ENCODE measurements around the gene SPAG17. TPM values are rescaled to one million over a fixed set of nuclear protein-coding genes. Genes with fewer than 3 reads are reported as not detected.

The SPAG17 gene
- total RNA-seq, 1 experiment from 2014 or later = not detected

GRCh38 chr1:118097622-118098348 is 87.2 kb downstream of the SPAG17 start:
- no TSS peak for BruUV-seq (replicated peaks)
- ChIA-PET CTCF (no interaction called here), POLR2A (ENCODE audit: unreplicated experiment) (no interaction called here)
- no peak overlapping the region for H3K4me3 ChIP-seq (ENCODE audit: low read length)
- no peaks in the 10 kb centered on the region for H3K79me2 ChIP-seq (ENCODE audit: low read length)
- H3K4me2 ChIP-seq (ENCODE audit: low read length) = no peak overlapping the region
- DNase-seq = no peak
- no peak for TF ChIP-seq CTCF (conservative IDR thresholded peaks at IDR 0.05; ENCODE audit: low read depth, low read length)
- no peak for TF ChIP-seq EZH2 (IDR thresholded peaks at IDR 0.05; ENCODE audit: low read length, unreplicated experiment)
- no peak for TF ChIP-seq EZH2phosphoT487 (IDR thresholded peaks at IDR 0.05; ENCODE audit: borderline replicate concordance, low read length)
- H3K36me3 ChIP-seq (ENCODE audit: low read depth, low read length) = no peaks in the 10 kb centered on the region
- intact Hi-C loops (cut with micrococcal nuclease) = no loop called here
- H3K9me2 ChIP-seq (replicated peaks; ENCODE audit: low read length) = no peaks in the 10 kb centered on the region
- H2AFZ ChIP-seq (ENCODE audit: low read length) = no peak overlapping the region
- H3F3A ChIP-seq (ENCODE audit: low read length, unreplicated experiment) = no peaks in the 10 kb centered on the region
- peaks cover 34% of the 10 kb centered on the region for H3K4me1 ChIP-seq (ENCODE audit: insufficient read depth, low read length)
- H4K20me1 ChIP-seq (ENCODE audit: low read length) = no peaks in the 10 kb centered on the region
- no peaks in the 10 kb centered on the region for H3K27me3 ChIP-seq (ENCODE audit: low read length)
- H3K9me3 ChIP-seq (ENCODE audit: low read length) = no peaks in the 10 kb centered on the region
- H3K27ac ChIP-seq (ENCODE audit: low read length) = no peak overlapping the region
- no peak for ATAC-seq
- H3K9ac ChIP-seq (ENCODE audit: low read length) = no peak overlapping the region

DNA sequence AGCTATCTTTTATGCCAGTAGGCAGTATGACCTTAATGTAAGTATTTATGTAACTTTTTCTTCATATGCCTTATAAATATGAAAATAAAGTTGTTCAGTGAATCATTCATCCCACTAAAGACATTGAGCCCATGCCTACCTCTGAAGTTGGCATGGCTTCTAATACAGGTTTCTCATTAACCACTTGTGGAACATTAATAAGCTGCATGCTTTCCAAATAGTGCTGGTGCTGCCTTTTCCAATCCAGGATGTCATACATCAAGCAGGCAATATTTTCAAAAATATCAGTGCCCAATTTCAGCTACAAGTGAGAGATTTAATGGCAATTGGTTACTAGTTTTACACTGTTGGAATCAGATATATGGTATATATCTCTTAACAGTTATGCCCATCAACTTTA is 92.0 kb downstream of the SPAG17 start:
- Histone ChIP-seq H3K9ac (ENCODE audit: low read length) (no peak overlapping the region), H3K4me1 (ENCODE audit: insufficient read depth, low read length) (peaks cover 6% of the 10 kb centered on the region; the same call in 1 of the 2 replicates), H2AFZ (ENCODE audit: low read length) (no peak overlapping the region), H3K27ac (ENCODE audit: low read length) (no peak overlapping the region), H3K79me2 (ENCODE audit: low read length) (no peaks in the 10 kb centered on the region), H3K9me2 (replicated peaks; ENCODE audit: low read length) (no peaks in the 10 kb centered on the region), H3K27me3 (ENCODE audit: low read length) (no peaks in the 10 kb centered on the region), H3K4me2 (ENCODE audit: low read length) (no peak overlapping the region), H3K36me3 (ENCODE audit: low read depth, low read length) (no peaks in the 10 kb centered on the region), H4K20me1 (ENCODE audit: low read length) (no peaks in the 10 kb centered on the region), H3K4me3 (ENCODE audit: low read length) (no peak overlapping the region), H3K9me3 (ENCODE audit: low read length) (no peaks in the 10 kb centered on the region), H3F3A (ENCODE audit: low read length, unreplicated experiment) (no peaks in the 10 kb centered on the region)
- ATAC-seq (no peak), DNase-seq (no peak)
- TF ChIP-seq EZH2phosphoT487 (IDR thresholded peaks at IDR 0.05; ENCODE audit: borderline replicate concordance, low read length) (no peak), CTCF (conservative IDR thresholded peaks at IDR 0.05; ENCODE audit: low read depth, low read length) (no peak), EZH2 (IDR thresholded peaks at IDR 0.05; ENCODE audit: low read length, unreplicated experiment) (no peak)
- CTCF ChIA-PET = no interaction called here
- intact Hi-C loops (cut with micrococcal nuclease) = no loop called here
- POLR2A ChIA-PET (ENCODE audit: unreplicated experiment) = no interaction called here
- no TSS peak for BruUV-seq (replicated peaks)

DNA sequence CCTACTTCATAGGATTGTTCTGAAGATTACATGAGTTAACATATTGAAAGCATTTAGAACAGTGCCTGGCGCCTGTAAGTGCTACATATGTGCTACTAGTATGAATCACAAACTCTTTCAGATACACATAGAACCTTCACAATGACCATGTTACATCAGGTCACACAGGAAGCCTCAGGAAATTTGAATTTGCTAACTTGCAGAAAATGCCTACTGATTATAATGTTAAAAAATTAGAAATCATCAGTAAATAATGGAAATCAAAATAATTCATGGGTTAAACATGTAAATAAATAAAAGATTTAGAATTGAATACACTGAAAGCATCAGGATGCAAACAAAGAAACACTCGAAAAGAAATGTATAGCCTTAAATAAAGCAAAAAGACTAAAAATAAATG is 94.9 kb downstream of the SPAG17 start:
- intact Hi-C loops (cut with micrococcal nuclease) = no loop called here
- H3K27ac ChIP-seq (ENCODE audit: low read length) = no peak overlapping the region
- no peaks in the 10 kb centered on the region for H3K4me1 ChIP-seq (ENCODE audit: insufficient read depth, low read length)
- no peak overlapping the region for H2AFZ ChIP-seq (ENCODE audit: low read length)
- no peak for TF ChIP-seq EZH2 (IDR thresholded peaks at IDR 0.05; ENCODE audit: low read length, unreplicated experiment)
- no peak for TF ChIP-seq EZH2phosphoT487 (IDR thresholded peaks at IDR 0.05; ENCODE audit: borderline replicate concordance, low read length)
- no peak for TF ChIP-seq CTCF (conservative IDR thresholded peaks at IDR 0.05; ENCODE audit: low read depth, low read length)
- no peak overlapping the region for H3K4me3 ChIP-seq (ENCODE audit: low read length)
- no peak for ATAC-seq
- no peaks in the 10 kb centered on the region for H3K36me3 ChIP-seq (ENCODE audit: low read depth, low read length)
- BruUV-seq (replicated peaks) = no TSS peak
- H3K79me2 ChIP-seq (ENCODE audit: low read length) = no peaks in the 10 kb centered on the region
- no peaks in the 10 kb centered on the region for H3K9me2 ChIP-seq (replicated peaks; ENCODE audit: low read length)
- no peaks in the 10 kb centered on the region for H3K27me3 ChIP-seq (ENCODE audit: low read length)
- no peak overlapping the region for H3K4me2 ChIP-seq (ENCODE audit: low read length)
- CTCF ChIA-PET = no interaction called here
- no peak overlapping the region for H3K9ac ChIP-seq (ENCODE audit: low read length)
- no peak for DNase-seq
- H3K9me3 ChIP-seq (ENCODE audit: low read length) = no peaks in the 10 kb centered on the region
- H3F3A ChIP-seq (ENCODE audit: low read length, unreplicated experiment) = no peaks in the 10 kb centered on the region
- H4K20me1 ChIP-seq (ENCODE audit: low read length) = no peaks in the 10 kb centered on the region
- POLR2A ChIA-PET (ENCODE audit: unreplicated experiment) = no interaction called here
